AG09309 (cell line): ENCODE data around the gene ANKRD22.

Experiments
- DNase-seq: peaks from one replicate; pipeline ENCODE4 v3.0.0-alpha.2; 2010; ENCODE audit warnings: low read depth
- H3K4me3 ChIP-seq: 2 replicates; pipeline ENCODE4 v1.5.1; 2011; ENCODE audit warnings: mild to moderate bottlenecking, low read depth, low read length, moderate library complexity; ENCODE audit not compliant: control insufficient read depth
- CTCF ChIP-seq: IDR thresholded peaks from 2 replicates; pipeline ENCODE4 v1.5.1; 2011; ENCODE audit warnings: mild to moderate bottlenecking, low read depth, low read length, inconsistent platforms; ENCODE audit not compliant: insufficient read depth, control insufficient read depth; ENCODE audit errors: missing control alignments

Gene ANKRD22

DNA sequence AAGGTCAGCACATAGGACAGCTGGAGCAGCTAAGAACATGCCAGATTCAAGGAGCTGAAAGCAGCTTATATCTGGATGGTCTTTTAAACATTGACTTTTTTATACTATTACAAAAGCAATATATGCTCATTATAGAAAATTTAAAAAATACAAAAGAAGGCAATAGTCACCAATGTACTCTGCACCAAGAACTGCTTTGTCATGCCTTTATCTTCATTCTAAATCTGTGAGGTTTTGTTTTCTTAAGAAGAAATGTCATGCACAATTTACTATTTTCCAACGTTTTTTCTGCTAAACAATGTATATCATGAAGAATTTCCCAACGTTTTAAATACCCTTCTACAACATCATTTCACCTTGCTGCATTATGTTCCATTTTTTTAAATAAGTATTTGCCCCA lies 46.3 kb downstream of the ANKRD22 start:
- DNase-seq: no peak
- H3K4me3 ChIP-seq: no peak overlapping the region
- TF ChIP-seq CTCF: no peak

GRCh38 chr10:88804083-88804812 lies 47.4 kb downstream of the ANKRD22 start:
- DNase-seq: no peak
- TF ChIP-seq CTCF: no peak
- H3K4me3 ChIP-seq: no peak overlapping the region

DNA sequence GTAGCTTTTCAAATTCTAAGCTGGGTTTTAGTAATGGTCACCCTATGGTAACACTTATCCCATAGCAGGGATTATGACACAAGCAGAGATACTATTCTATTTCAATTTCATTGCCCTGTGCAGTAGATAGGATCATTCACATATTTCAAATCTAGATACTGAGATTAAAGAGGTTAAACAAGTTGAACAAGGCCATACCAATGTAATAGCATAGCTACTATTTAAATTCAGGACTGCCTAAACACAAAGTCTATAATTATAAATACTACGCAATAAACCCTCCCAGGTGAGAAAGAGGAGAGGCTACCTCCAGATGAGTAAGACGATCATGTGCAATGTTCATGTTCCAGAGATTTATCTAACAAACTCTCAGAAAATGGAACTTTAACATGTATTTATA lies 48.0 kb downstream of the ANKRD22 start:
- no peak for DNase-seq
- no peak for TF ChIP-seq CTCF
- H3K4me3 ChIP-seq: no peak overlapping the region

GRCh38 chr10:88802523-88803285 lies 48.9 kb downstream of the ANKRD22 start, which contains the start of gene LIPM:
Gene LIPM, plus strand, starts transcription at chr10:88802730. Its CDS starts 167 bp downstream, at chr10:88802897.
- TF ChIP-seq CTCF: no peak
- no peak within 1 kb of the TSS for H3K4me3 ChIP-seq
- DNase-seq: no peak

GRCh38 chr10:88800152-88801125 lies 51.2 kb downstream of the ANKRD22 start:
- TF ChIP-seq CTCF: no peak
- no peak overlapping the region for H3K4me3 ChIP-seq
- peak; percentile 33 for DNase-seq

DNA sequence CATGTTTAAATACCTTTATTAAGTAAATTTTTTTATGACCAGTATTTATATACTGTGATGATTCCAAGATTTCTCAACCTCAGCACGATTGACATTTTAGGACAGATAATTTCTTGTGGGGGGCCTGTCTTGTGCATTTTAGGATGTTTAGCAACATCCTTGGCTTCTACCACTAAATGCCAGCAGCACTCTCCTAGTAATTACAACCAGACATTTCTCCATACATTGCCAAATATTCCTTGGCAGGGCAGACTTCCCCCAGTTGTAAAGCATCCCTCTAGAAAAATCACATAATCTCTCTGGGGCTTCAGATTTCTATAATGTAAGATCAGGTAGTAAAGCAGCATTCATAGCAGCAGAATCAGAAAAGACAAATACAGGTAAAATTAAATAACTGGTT lies 56.9 kb downstream of the ANKRD22 start:
- no peak for DNase-seq
- no peak for TF ChIP-seq CTCF
- H3K4me3 ChIP-seq: no peak overlapping the region
